GM10266 (cell line): Measurements from ENCODE around the gene TMEM117.

Experiments
- DNase-seq: peaks from one replicate; pipeline ENCODE4 v3.0.0; 2012; ENCODE audit errors: extremely low spot score
- CTCF ChIP-seq: IDR thresholded peaks from 2 replicates; pipeline ENCODE4 v1.5.1; 2012; ENCODE audit warnings: mild to moderate bottlenecking, low read depth; ENCODE audit not compliant: control insufficient read depth, insufficient read depth; ENCODE audit errors: missing control alignments

Gene TMEM117

GRCh38 chr12:44098786-44099185 lies 262.9 kb downstream of the TMEM117 start:
- no peak for DNase-seq
- TF ChIP-seq CTCF = no peak

- TF ChIP-seq CTCF = no peak
- no peak for DNase-seq
Measured at GRCh38 chr12:44099486-44099885, 263.6 kb downstream of the TMEM117 start.

- no peak for DNase-seq
Measured at GRCh38 chr12:44100264-44100663, 264.4 kb downstream of the TMEM117 start.

GRCh38 chr12:44101475-44101874 lies 265.6 kb downstream of the TMEM117 start:
- no peak for DNase-seq
- TF ChIP-seq CTCF = no peak

More at GRCh38 chr12:44100264-44100663, 264.4 kb downstream of the TMEM117 start:
- no peak for TF ChIP-seq CTCF

GRCh38 chr12:44114906-44115305 lies 279.0 kb downstream of the TMEM117 start:
- no peak for TF ChIP-seq CTCF
- DNase-seq = no peak

- no peak for TF ChIP-seq CTCF
- DNase-seq = no peak
Measured at GRCh38 chr12:44117337-44117736, 281.5 kb downstream of the TMEM117 start.

- TF ChIP-seq CTCF = no peak
Measured at GRCh38 chr12:44118946-44119345, 283.1 kb downstream of the TMEM117 start.

GRCh38 chr12:44126806-44127205 lies 290.9 kb downstream of the TMEM117 start:
- no peak for DNase-seq
- no peak for TF ChIP-seq CTCF

More at GRCh38 chr12:44118946-44119345, 283.1 kb downstream of the TMEM117 start:
- DNase-seq = no peak
